ENCODE results near the gene MPHOSPH10. TPM values are rescaled to one million over a fixed set of nuclear protein-coding genes. Genes with fewer than 3 reads are reported as not detected.
"Not testable (repeated sequence)": the region's sequence is repeated elsewhere in the genome, so short reads cannot be mapped to it uniquely, and the experiment has no call there.

The MPHOSPH10 gene
- total RNA-seq, 1 experiment from 2014 or later, result 24.4 TPM

- Histone ChIP-seq H3K27ac (ENCODE audit: low read length) (no peak overlapping the region), H3K4me1 (ENCODE audit: low read length) (no peaks in the 10 kb centered on the region), H3K27me3 (ENCODE audit: low read length) (no peaks in the 10 kb centered on the region), H3K9ac (ENCODE audit: low read length) (no peak overlapping the region), H4K20me1 (ENCODE audit: insufficient read depth, low read depth, low read length) (no peaks in the 10 kb centered on the region), H3K36me3 (ENCODE audit: insufficient read depth, low read length) (no peaks in the 10 kb centered on the region), H2AFZ (ENCODE audit: low read length) (no peak overlapping the region), H3K4me3 (ENCODE audit: low read length) (no peak overlapping the region), H3K9me3 (ENCODE audit: low read length) (no peaks in the 10 kb centered on the region), H3K4me2 (ENCODE audit: low read depth, low read length, poor library complexity, severe bottlenecking) (no peak overlapping the region), H3K79me2 (ENCODE audit: low read length) (no peaks in the 10 kb centered on the region), H3K9me2 (replicated peaks; ENCODE audit: insufficient read depth, low read length) (no peaks in the 10 kb centered on the region)
- no peak for DNase-seq
These were observed 42.7 kb downstream of the MPHOSPH10 start for GRCh38 chr2:71173096-71173495.

- H3K36me3 ChIP-seq (ENCODE audit: insufficient read depth, low read length), result no peaks in the 10 kb centered on the region
- no peaks in the 10 kb centered on the region for H3K9me2 ChIP-seq (replicated peaks; ENCODE audit: insufficient read depth, low read length)
- H3K4me1 ChIP-seq (ENCODE audit: low read length), result no peaks in the 10 kb centered on the region
- DNase-seq, result no peak
- H4K20me1 ChIP-seq (ENCODE audit: insufficient read depth, low read depth, low read length), result no peaks in the 10 kb centered on the region
- H3K27ac ChIP-seq (ENCODE audit: low read length), result no peak overlapping the region
- H2AFZ ChIP-seq (ENCODE audit: low read length), result no peak overlapping the region
- H3K9ac ChIP-seq (ENCODE audit: low read length), result no peak overlapping the region
- H3K9me3 ChIP-seq (ENCODE audit: low read length), result no peaks in the 10 kb centered on the region
- H3K27me3 ChIP-seq (ENCODE audit: low read length), result no peaks in the 10 kb centered on the region
- no peaks in the 10 kb centered on the region for H3K79me2 ChIP-seq (ENCODE audit: low read length)
- no peak overlapping the region for H3K4me2 ChIP-seq (ENCODE audit: low read depth, low read length, poor library complexity, severe bottlenecking)
- no peak overlapping the region for H3K4me3 ChIP-seq (ENCODE audit: low read length)
These were observed 43.8 kb downstream of the MPHOSPH10 start for GRCh38 chr2:71174207-71174606.

DNA sequence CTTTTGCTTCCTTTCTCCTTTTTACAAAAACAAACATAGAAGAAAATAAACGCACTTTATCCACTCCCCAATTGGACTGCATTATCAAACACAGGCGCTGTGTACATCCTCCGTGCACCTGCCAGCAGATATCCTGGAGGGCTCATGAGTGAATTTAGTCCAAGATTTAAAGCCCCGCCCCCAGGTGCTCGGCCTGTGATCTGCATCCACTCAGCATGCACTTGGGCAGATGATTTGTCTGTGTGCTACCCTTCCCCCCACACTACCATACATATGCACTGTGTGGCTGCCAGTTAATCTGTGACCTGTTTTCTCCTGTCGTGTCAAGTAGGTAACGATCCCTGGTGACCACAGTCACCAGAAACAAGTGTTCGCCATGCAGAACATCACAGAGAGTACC lies 48.4 kb downstream of the MPHOSPH10 start:
- not testable (repeated sequence) for H3K9me2 ChIP-seq (replicated peaks; ENCODE audit: insufficient read depth, low read length); H3K36me3 ChIP-seq (ENCODE audit: insufficient read depth, low read length); H3K4me2 ChIP-seq (ENCODE audit: low read depth, low read length, poor library complexity, severe bottlenecking); DNase-seq; H3K9me3 ChIP-seq (ENCODE audit: low read length); H3K4me1 ChIP-seq (ENCODE audit: low read length); H4K20me1 ChIP-seq (ENCODE audit: insufficient read depth, low read depth, low read length); H3K9ac ChIP-seq (ENCODE audit: low read length); H3K79me2 ChIP-seq (ENCODE audit: low read length); H3K4me3 ChIP-seq (ENCODE audit: low read length); H3K27ac ChIP-seq (ENCODE audit: low read length); H3K27me3 ChIP-seq (ENCODE audit: low read length); H2AFZ ChIP-seq (ENCODE audit: low read length)

DNA sequence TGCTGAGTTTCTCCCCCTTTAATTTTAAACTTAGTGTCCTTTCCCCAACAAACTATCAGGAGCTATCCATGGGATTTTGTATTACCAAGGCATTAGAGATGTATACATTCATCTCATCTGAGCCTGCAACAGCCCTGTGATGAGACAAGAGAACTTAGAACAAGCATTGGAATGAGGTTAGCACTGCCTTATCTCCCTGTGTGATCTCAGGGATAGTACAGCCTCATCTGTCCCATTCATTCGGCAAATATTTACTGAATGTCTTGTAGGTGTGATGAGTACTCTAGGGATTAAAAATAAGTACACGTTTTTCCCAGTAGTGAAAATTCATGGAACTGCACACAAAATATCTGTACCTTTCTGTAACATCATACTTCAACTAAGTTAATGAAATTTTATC lies 50.9 kb downstream of the MPHOSPH10 start:
- H3K9me3 ChIP-seq (ENCODE audit: low read length), result no peaks in the 10 kb centered on the region
- H3K4me2 ChIP-seq (ENCODE audit: low read depth, low read length, poor library complexity, severe bottlenecking), result no peak overlapping the region
- H3K79me2 ChIP-seq (ENCODE audit: low read length), result no peaks in the 10 kb centered on the region
- no peaks in the 10 kb centered on the region for H3K27me3 ChIP-seq (ENCODE audit: low read length)
- no peaks in the 10 kb centered on the region for H3K4me1 ChIP-seq (ENCODE audit: low read length)
- H3K9ac ChIP-seq (ENCODE audit: low read length), result no peak overlapping the region
- H3K36me3 ChIP-seq (ENCODE audit: insufficient read depth, low read length), result no peaks in the 10 kb centered on the region
- H4K20me1 ChIP-seq (ENCODE audit: insufficient read depth, low read depth, low read length), result no peaks in the 10 kb centered on the region
- no peak overlapping the region for H3K27ac ChIP-seq (ENCODE audit: low read length)
- no peak overlapping the region for H2AFZ ChIP-seq (ENCODE audit: low read length)
- no peak for DNase-seq
- H3K4me3 ChIP-seq (ENCODE audit: low read length), result no peak overlapping the region
- no peaks in the 10 kb centered on the region for H3K9me2 ChIP-seq (replicated peaks; ENCODE audit: insufficient read depth, low read length)

DNA sequence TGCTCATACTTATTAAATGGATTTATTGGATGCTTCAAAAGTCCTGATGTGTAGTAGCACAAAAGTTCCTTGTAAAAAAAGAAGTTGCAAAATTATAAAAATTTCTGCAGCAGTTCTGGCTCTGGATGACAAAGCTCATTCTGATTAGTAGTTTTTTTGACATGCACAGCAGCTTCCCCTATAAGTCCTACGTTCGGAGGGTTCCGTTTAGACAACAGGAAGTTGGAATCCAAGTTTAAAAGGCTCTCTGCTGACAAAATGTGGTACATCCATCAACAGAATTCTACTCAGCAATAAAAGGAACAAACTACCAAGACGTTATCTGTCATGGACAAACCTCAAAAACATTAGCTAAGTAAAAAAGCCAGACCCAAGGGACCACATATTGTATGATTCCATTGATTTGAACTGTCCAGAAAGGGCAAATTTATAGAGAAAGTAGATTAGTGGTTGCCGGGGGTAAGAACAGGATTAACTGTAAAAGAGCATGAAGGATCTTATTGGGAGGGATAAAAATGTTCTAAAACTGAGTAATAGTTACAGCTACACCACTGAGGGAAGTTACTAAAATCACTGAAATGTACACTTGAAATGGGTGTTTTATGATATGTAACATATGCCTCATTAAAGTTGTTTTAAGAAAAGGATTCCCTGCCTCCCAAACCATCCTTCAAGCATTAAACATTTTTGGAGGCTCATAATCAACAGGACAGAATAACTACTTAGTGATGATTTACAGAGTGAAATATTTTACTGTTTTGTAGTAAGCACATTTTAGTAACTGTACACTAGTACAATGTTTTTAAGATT lies 53.1 kb downstream of the MPHOSPH10 start:
- not testable (repeated sequence) for H3K27ac ChIP-seq (ENCODE audit: low read length); H4K20me1 ChIP-seq (ENCODE audit: insufficient read depth, low read depth, low read length); H2AFZ ChIP-seq (ENCODE audit: low read length); H3K36me3 ChIP-seq (ENCODE audit: insufficient read depth, low read length); H3K9me3 ChIP-seq (ENCODE audit: low read length); H3K9ac ChIP-seq (ENCODE audit: low read length); H3K4me3 ChIP-seq (ENCODE audit: low read length); H3K9me2 ChIP-seq (replicated peaks; ENCODE audit: insufficient read depth, low read length); H3K79me2 ChIP-seq (ENCODE audit: low read length); H3K4me1 ChIP-seq (ENCODE audit: low read length); H3K4me2 ChIP-seq (ENCODE audit: low read depth, low read length, poor library complexity, severe bottlenecking); DNase-seq; H3K27me3 ChIP-seq (ENCODE audit: low read length)

GRCh38 chr2:71186973-71187372 lies 56.5 kb downstream of the MPHOSPH10 start:
- H3K79me2 ChIP-seq (ENCODE audit: low read length), result no peaks in the 10 kb centered on the region
- no peak overlapping the region for H3K9ac ChIP-seq (ENCODE audit: low read length)
- no peak overlapping the region for H3K4me3 ChIP-seq (ENCODE audit: low read length)
- H4K20me1 ChIP-seq (ENCODE audit: insufficient read depth, low read depth, low read length), result 0 out of 2 replicates have a peak, but pooled peaks cover 4% of the 10 kb centered on the region
- H3K4me2 ChIP-seq (ENCODE audit: low read depth, low read length, poor library complexity, severe bottlenecking), result no peak overlapping the region
- no peaks in the 10 kb centered on the region for H3K27me3 ChIP-seq (ENCODE audit: low read length)
- no peak overlapping the region for H2AFZ ChIP-seq (ENCODE audit: low read length)
- H3K36me3 ChIP-seq (ENCODE audit: insufficient read depth, low read length), result no peaks in the 10 kb centered on the region
- H3K9me2 ChIP-seq (replicated peaks; ENCODE audit: insufficient read depth, low read length), result no peaks in the 10 kb centered on the region
- no peaks in the 10 kb centered on the region for H3K4me1 ChIP-seq (ENCODE audit: low read length)
- DNase-seq, result no peak
- H3K9me3 ChIP-seq (ENCODE audit: low read length), result no peaks in the 10 kb centered on the region
- no peak overlapping the region for H3K27ac ChIP-seq (ENCODE audit: low read length)

DNA sequence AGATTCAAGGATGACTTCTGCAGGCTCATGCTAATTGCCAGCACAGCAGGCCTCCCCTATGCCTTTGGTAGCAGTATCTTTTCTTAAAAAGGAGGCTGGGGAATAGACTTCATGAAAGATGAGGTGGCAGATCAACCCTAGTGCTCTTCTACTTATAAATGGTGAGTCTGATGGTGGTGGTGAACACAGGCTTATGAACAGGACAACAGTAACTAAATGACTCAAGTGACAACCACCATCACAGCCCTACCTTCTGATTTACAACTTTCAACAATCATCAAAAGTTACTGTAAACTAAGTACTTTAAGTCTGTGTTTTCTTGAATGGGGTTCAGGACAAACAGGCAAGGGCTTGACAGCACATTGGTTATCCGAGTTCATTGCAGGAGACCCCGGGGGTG lies 57.2 kb downstream of the MPHOSPH10 start:
- Histone ChIP-seq H3K4me1 (ENCODE audit: low read length) (no peaks in the 10 kb centered on the region), H3K9me3 (ENCODE audit: low read length) (no peaks in the 10 kb centered on the region), H3K79me2 (ENCODE audit: low read length) (no peaks in the 10 kb centered on the region), H3K9ac (ENCODE audit: low read length) (no peak overlapping the region), H3K4me3 (ENCODE audit: low read length) (no peak overlapping the region), H4K20me1 (ENCODE audit: insufficient read depth, low read depth, low read length) (0 out of 2 replicates have a peak, but pooled peaks cover 4% of the 10 kb centered on the region), H3K9me2 (replicated peaks; ENCODE audit: insufficient read depth, low read length) (no peaks in the 10 kb centered on the region), H3K4me2 (ENCODE audit: low read depth, low read length, poor library complexity, severe bottlenecking) (no peak overlapping the region), H3K27me3 (ENCODE audit: low read length) (no peaks in the 10 kb centered on the region), H2AFZ (ENCODE audit: low read length) (no peak overlapping the region), H3K27ac (ENCODE audit: low read length) (no peak overlapping the region), H3K36me3 (ENCODE audit: insufficient read depth, low read length) (no peaks in the 10 kb centered on the region)
- no peak for DNase-seq

- Histone ChIP-seq H4K20me1 (ENCODE audit: insufficient read depth, low read depth, low read length) (0 out of 2 replicates have a peak, but pooled peaks cover 4% of the 10 kb centered on the region), H3K9me3 (ENCODE audit: low read length) (no peaks in the 10 kb centered on the region), H3K27me3 (ENCODE audit: low read length) (no peaks in the 10 kb centered on the region), H3K4me2 (ENCODE audit: low read depth, low read length, poor library complexity, severe bottlenecking) (no peak overlapping the region), H3K9ac (ENCODE audit: low read length) (no peak overlapping the region), H3K36me3 (ENCODE audit: insufficient read depth, low read length) (no peaks in the 10 kb centered on the region), H3K79me2 (ENCODE audit: low read length) (no peaks in the 10 kb centered on the region), H3K4me3 (ENCODE audit: low read length) (no peak overlapping the region), H3K9me2 (replicated peaks; ENCODE audit: insufficient read depth, low read length) (no peaks in the 10 kb centered on the region), H3K4me1 (ENCODE audit: low read length) (no peaks in the 10 kb centered on the region), H2AFZ (ENCODE audit: low read length) (no peak overlapping the region), H3K27ac (ENCODE audit: low read length) (no peak overlapping the region)
- peak; percentile 65 for DNase-seq
These were observed 60.5 kb downstream of the MPHOSPH10 start for GRCh38 chr2:71190656-71191569.

Measured in Karpas-422 (cell line).